BJ (cell line): ENCODE measurements around the gene VANGL1. TPM values are rescaled to one million over a fixed set of nuclear protein-coding genes. Genes with fewer than 3 reads are reported as not detected.

Source experiments
- CTCF ChIA-PET: fragments of 350-600 bp; formaldehyde crosslinking; extraction: SDS; loops from one replicate; lab custom pipeline; 2021; ENCODE audit warnings: antibody characterized with exemption, inconsistent platforms; lab: Yijun Ruan, JAX
- POLR2A ChIA-PET: fragments of 300-600 bp; sonication (Branson Sonifier 250); formaldehyde crosslinking; extraction: SDS; loops from one replicate; lab custom pipeline; 2021; ENCODE audit warnings: antibody characterized with exemption; lab: Charles Lee
- DNase-seq: peaks from one replicate; pipeline ENCODE4 v3.0.0-alpha.2; 2011; ENCODE audit warnings: low read depth
- H3K27me3 ChIP-seq: 2 replicates; pipeline ENCODE4 v1.6.0; 2011; ENCODE audit warnings: low read length; ENCODE audit not compliant: control insufficient read depth, insufficient read depth
- H3K36me3 ChIP-seq: 2 replicates; pipeline ENCODE4 v1.5.1; 2011; ENCODE audit warnings: low read length; ENCODE audit not compliant: control insufficient read depth, insufficient read depth
- H3K4me3 ChIP-seq: 2 replicates; pipeline ENCODE4 v1.5.1; 2011; ENCODE audit warnings: low read depth, mild to moderate bottlenecking, control low read depth, low read length
- CTCF ChIP-seq: IDR thresholded peaks from 2 replicates; pipeline ENCODE4 v1.5.1; 2011; ENCODE audit warnings: low read depth, mild to moderate bottlenecking, control low read depth, inconsistent platforms, low read length, moderate library complexity; ENCODE audit not compliant: insufficient read depth
- polyA plus RNA-seq: library from polyadenylated mRNA; depleted of rRNA; stranded (reverse); fragments of >200 nt; gene quantifications from 2 replicates; pipeline ENCODE4 v1.2.3, GENCODE V29; 2011

The VANGL1 gene
- polyA plus RNA-seq, 1 experiment = 11.6 TPM

DNA sequence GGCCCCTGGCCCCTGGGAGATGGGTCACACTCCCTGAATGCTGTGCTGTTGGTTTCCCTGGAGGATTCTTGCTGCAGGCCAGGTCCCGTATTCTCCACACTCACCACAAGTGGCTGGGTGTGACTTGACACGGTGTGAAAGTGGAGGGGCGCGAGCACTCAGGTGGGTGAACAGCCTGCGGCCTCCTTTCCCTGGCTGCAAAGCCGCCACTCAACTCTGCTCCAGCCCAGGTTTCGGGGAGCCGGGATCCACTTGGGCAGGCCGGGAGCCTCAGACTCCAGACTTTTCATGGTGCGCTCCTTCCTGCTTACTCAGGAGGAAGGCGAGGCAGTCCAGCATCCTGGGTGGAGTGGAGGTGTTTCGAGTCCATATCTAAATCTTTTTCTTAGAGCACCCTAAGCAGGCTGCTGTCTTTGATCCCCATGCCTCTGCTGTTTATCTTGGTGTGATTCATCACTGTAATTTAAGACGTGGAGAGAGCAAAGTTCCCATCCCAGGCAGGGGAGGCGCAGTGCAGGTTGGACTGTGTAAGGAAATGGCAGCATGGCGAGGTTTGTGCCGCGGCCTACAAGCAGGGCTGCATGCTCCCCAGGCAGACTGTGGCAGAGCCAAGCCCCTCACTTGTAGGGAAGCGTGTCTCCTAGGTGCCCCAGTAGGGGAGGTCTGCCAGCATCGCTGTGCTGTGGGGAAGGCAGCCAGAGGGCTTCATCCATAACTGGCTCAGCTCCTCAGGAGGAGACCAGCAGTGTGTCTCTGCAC lies 29.6 kb downstream of the VANGL1 start:
- Histone ChIP-seq H3K27me3 (no peaks in the 10 kb centered on the region), H3K36me3 (peaks cover under 1% of the 10 kb centered on the region), H3K4me3 (no peak overlapping the region)
- ChIA-PET CTCF (interaction anchor here (1.3 to 3.9 kb wide), 2 partner anchors 8 to 36 kb away, joined by 4 to 14 read pairs; no protein-coding TSS in a partner anchor), POLR2A (no interaction called here)
- DNase-seq = no peak
- no peak for TF ChIP-seq CTCF

GRCh38 chr1:115672224-115673009 lies 30.6 kb downstream of the VANGL1 start:
- ChIA-PET POLR2A (no interaction called here), CTCF (interaction anchor here (3.9 kb wide), 1 partner anchor 35 kb away, joined by 14 read pairs; no protein-coding TSS in a partner anchor)
- TF ChIP-seq CTCF = no peak
- no peaks in the 10 kb centered on the region for H3K27me3 ChIP-seq
- no peak overlapping the region for H3K4me3 ChIP-seq
- DNase-seq = no peak
- no peaks in the 10 kb centered on the region; the same call in none of the 2 replicates for H3K36me3 ChIP-seq

DNA sequence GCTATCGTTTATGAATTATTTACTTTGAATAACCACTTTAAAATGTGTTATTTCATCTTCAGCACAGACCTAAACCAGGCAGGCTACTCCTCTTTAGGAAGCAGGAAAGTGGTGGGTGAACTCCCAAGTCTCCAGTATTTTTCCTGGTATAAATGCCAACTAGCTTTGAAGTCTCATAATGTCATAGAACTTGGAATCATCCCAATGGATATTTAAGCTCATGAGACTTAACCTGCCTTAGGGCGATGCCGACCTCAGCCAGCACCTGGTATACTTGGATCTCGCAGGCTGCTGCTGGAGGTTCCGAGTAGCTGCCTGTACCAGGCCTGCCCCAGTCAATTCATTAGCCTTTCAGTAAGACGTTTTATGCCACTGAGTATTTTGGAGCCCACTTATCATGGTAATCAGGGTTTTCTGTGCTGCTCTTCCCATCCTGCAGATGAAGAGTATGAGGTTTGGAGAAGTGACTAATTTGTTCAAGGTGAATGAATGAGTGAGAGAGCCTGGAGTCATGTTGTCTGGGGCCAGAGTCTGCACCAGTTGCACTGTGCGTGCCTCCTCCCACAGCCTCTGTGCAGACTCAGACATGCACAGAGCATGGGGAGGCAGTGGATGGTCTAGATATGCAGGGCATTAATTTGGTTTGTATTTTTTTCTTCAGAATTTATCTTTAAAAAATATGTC lies 34.9 kb downstream of the VANGL1 start:
- Histone ChIP-seq H3K4me3 (no peak overlapping the region), H3K27me3 (no peaks in the 10 kb centered on the region), H3K36me3 (no peaks in the 10 kb centered on the region; the same call in none of the 2 replicates)
- TF ChIP-seq CTCF = no peak
- ChIA-PET CTCF (no interaction called here), POLR2A (no interaction called here)
- no peak for DNase-seq

- ChIA-PET POLR2A (no interaction called here), CTCF (no interaction called here)
- Histone ChIP-seq H3K27me3 (no peaks in the 10 kb centered on the region), H3K4me3 (no peak overlapping the region), H3K36me3 (no peaks in the 10 kb centered on the region; the same call in none of the 2 replicates)
- TF ChIP-seq CTCF = no peak
- no peak for DNase-seq
Observed at GRCh38 chr1:115677182-115677555, 35.4 kb downstream of the VANGL1 start.

- POLR2A ChIA-PET = no interaction called here
- DNase-seq = no peak
- no peak for TF ChIP-seq CTCF
- no peaks in the 10 kb centered on the region; the same call in none of the 2 replicates for H3K36me3 ChIP-seq
- no peak overlapping the region for H3K4me3 ChIP-seq
- H3K27me3 ChIP-seq = no peaks in the 10 kb centered on the region
- CTCF ChIA-PET = no interaction called here
Observed at GRCh38 chr1:115677565-115677964, 35.8 kb downstream of the VANGL1 start.
